Heart left ventricle (tissue), 13 donors: Measurements from ENCODE around the gene SLC25A29.

Experiments
- CTCF ChIP-seq, 12 donors: fragments of 200-600 bp; sonication (generic) in 4 of 12; IDR thresholded peaks; one replicate each; pipeline versions ENCODE4 v1.5.0 to v1.8.0; 2018 to 2022; ENCODE audit warnings: antibody characterized with exemption in 12 of 12, mild to moderate bottlenecking in 5 of 12
- POLR2A ChIP-seq, 2 donors: fragments of 450-650 bp; IDR thresholded peaks; one replicate each; pipeline ENCODE4 v1.6.1; 2017; ENCODE audit warnings: antibody characterized with exemption in 2 of 2, mild to moderate bottlenecking in 2 of 2, moderate library complexity in 2 of 2
- donor health status: ischemic (EF 13 %, LVEDD 7.1; RV severe dilation, severe dysfunction).
- donor health status: DM: no; HTN: yes; CAD: no.
- donor health status: DM: no; HTN: no; CAD: no.
- donor health status: ischemic (EF 25% LVEDD 6.9; RV normal size, moderate dysfunction).
- donor health status: ischemic (EF 25% LVEDD 5.7; RV mildly dilated, moderate dysfunction).
- donor health status: ischemic (EF 35%, LVEDD 5.7; RV mildly dilated, moderate dysfunction).
- donor health status: nonischemic (EF 11% LVEDD 7.7; RV severe dilation, severe dysfunction).
- donor health status: DM: yes; HTN: yes; CAD: no.
- donor health status: PGD.
- donor health status: ischemic (EF 29% LVEDD 5.4; RV normal size, mild dysfunction).
- donor health status: nonischemic (EF 23%, LVEDD 6.1; RV moderate dilation, normal function).

DNA sequence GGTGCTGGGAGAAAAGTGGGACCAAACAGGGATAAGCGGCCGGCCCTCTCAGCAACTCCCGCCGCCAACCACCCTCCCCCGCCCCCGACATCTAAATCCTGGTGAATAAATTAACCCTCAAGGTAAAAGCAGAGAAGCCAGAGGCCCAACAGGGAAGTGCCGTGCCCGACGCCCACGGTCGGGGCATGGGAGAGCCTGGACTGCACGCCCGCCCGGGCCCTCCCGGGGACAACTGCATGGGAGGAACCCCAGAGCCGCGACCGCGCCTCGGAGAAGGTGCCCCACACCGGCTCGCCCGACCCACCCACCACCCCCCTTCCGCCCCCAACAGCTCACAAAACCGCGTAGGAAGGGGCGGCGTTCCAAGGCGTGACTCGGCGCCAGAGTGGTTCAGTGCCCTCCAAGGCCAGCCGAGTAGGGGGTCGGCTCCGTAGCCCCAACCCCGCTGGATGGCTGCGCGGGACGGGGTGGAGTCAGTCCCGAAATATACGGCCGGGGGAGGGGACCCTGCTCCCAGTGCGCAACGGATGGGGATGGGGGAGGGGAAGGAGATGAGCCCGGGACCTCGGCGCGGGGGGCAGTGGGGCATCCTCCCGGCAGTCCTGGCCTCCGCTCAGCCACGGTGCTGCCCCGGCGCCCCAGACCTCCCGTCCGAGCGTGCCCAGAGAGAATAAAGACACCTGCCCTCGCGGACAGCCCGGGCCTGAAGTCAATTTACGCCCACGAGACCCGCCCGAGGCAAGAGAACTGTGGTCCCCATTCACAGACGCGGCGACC lies 732 bp downstream of the SLC25A29 start:
- TF ChIP-seq POLR2A (IDR thresholded peaks at IDR 0.05), result no peak
- no peak for TF ChIP-seq CTCF (IDR thresholded peaks at IDR 0.05)
